Tibial artery (tissue), 4 donors: ENCODE measurements around the gene FNTB.

Experiments
- DNase-seq, 2 donors: peaks; one replicate each; pipeline ENCODE4 v3.0.0-alpha.2; 2019
- H3K27ac ChIP-seq, 2 donors: fragments of 200-600 bp; sonication (generic) in 1 of 2; 1 replicate in 1 of 2; 2 replicates in 1 of 2; pipeline ENCODE4 v1.5.1; 2018 to 2019; ENCODE audit warnings: mild to moderate bottlenecking in 1 of 2
- H3K27me3 ChIP-seq, 2 donors: fragments of 200-600 bp; sonication (generic) in 1 of 2; one replicate each; pipeline versions ENCODE4 v1.5.1 to v1.6.0; 2016 to 2019
- H3K36me3 ChIP-seq, 3 donors: fragments of 200-600 bp; sonication (generic) in 2 of 3; one replicate each; pipeline ENCODE4 v1.5.1; 2016 to 2019; ENCODE audit warnings: mild to moderate bottlenecking in 2 of 3
- H3K4me1 ChIP-seq, 4 donors: fragments of 200-600 bp; sonication (generic) in 2 of 4; 1 replicate in 3 of 4; 2 replicates in 1 of 4; pipeline ENCODE4 v1.5.1; 2016 to 2019
- H3K4me3 ChIP-seq, 2 donors: fragments of 200-600 bp; sonication (generic) in 1 of 2; 1 replicate in 1 of 2; 2 replicates in 1 of 2; pipeline ENCODE4 v1.5.1; 2018 to 2019; ENCODE audit warnings: mild to moderate bottlenecking in 2 of 2
- H3K9me3 ChIP-seq, 3 donors: fragments of 200-600 bp; sonication (generic) in 1 of 3; one replicate each; pipeline ENCODE4 v1.5.1; 2016 to 2019
- intact Hi-C: fragments of 100-400 bp; cut with DNase I; formaldehyde crosslinking; loops from one replicate; pipeline ENCODE4 v1.15.0; 2023; ENCODE audit warnings: low total_unique reads
- TF ChIP-seq, protein P1 (sequence below), 2 experiments: fragments of 200-600 bp in 1 of 2; fragments of 450-650 bp in 1 of 2; IDR thresholded peaks; one replicate each; pipeline ENCODE4 v1.5.1; 2017 to 2019; ENCODE audit warnings: antibody characterized with exemption in 2 of 2, mild to moderate bottlenecking in 1 of 2, moderate library complexity in 1 of 2

The FNTB gene

DNA sequence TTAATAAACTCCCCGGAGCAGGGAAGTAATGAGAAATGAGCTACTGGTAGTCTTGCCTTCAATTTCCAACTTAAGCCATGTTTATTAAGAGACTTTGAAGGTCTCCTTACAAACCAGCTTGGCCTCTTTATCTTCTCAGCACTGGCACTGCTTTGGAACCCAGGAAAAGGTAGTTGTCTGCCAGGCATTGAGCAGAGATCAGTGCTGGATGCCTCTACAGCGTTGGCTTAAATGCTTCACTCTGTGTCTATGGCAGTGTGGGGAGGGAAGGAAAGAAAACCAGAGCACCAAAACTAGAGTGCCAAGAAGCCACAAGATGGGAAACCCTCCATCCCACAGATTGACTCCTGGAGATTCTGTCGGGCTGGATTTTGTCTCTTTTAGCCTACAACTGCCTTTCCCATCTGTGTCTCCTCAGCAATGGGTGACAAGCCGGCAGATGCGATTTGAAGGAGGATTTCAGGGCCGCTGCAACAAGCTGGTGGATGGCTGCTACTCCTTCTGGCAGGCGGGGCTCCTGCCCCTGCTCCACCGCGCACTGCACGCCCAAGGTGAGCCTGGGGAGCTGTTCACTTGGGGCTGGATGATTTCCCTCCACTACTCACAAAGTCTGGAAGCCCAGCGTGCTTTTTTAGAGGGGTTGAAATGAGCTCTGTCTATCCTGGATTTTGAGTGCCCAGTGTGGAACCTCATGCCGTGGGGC is 57.3 kb downstream of the FNTB start:
- Histone ChIP-seq H3K27me3 (no peaks in the 10 kb centered on the region), H3K4me3 (no peak overlapping the region), H3K4me1 (no peaks in the 10 kb centered on the region), H3K9me3 (no peaks in the 10 kb centered on the region), H3K36me3 (peaks cover 8 to 66% (median 42%) of the 10 kb centered on the region in 3 donors), H3K27ac (no peak overlapping the region)
- intact Hi-C loops, result no loop called here
- TF ChIP-seq, protein P1, sequence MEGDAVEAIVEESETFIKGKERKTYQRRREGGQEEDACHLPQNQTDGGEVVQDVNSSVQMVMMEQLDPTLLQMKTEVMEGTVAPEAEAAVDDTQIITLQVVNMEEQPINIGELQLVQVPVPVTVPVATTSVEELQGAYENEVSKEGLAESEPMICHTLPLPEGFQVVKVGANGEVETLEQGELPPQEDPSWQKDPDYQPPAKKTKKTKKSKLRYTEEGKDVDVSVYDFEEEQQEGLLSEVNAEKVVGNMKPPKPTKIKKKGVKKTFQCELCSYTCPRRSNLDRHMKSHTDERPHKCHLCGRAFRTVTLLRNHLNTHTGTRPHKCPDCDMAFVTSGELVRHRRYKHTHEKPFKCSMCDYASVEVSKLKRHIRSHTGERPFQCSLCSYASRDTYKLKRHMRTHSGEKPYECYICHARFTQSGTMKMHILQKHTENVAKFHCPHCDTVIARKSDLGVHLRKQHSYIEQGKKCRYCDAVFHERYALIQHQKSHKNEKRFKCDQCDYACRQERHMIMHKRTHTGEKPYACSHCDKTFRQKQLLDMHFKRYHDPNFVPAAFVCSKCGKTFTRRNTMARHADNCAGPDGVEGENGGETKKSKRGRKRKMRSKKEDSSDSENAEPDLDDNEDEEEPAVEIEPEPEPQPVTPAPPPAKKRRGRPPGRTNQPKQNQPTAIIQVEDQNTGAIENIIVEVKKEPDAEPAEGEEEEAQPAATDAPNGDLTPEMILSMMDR (IDR thresholded peaks at IDR 0.05), result no peak
- DNase-seq, result no peak

DNA sequence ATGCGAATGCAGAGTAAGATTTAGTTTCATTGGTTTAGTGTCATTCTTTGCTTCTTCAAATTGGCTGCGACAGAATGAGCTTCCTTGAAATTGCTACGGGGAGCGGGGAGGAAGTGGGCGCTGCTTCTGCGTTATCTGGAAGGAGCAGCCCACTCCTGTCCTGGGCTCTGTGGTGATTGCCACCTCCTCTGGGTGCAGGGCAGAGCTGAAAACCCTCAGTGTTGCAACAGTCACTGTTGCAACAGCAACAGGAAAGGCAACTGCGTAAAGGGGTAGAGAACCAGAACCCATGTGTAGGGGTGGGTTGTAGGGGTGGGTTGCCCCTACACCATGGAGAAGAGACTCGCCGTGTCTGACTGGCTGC is 57.9 kb downstream of the FNTB start:
- peak in 1 of 2 donors; percentile 69 for DNase-seq
- TF ChIP-seq, protein P1 (IDR thresholded peaks at IDR 0.05), result no peak
- no peak overlapping the region for H3K4me3 ChIP-seq
- peaks cover 8 to 66% (median 42%) of the 10 kb centered on the region in 3 donors for H3K36me3 ChIP-seq
- no peaks in the 10 kb centered on the region for H3K4me1 ChIP-seq
- no peaks in the 10 kb centered on the region for H3K9me3 ChIP-seq
- no peak overlapping the region for H3K27ac ChIP-seq
- intact Hi-C loops, result no loop called here
- no peaks in the 10 kb centered on the region for H3K27me3 ChIP-seq

DNA sequence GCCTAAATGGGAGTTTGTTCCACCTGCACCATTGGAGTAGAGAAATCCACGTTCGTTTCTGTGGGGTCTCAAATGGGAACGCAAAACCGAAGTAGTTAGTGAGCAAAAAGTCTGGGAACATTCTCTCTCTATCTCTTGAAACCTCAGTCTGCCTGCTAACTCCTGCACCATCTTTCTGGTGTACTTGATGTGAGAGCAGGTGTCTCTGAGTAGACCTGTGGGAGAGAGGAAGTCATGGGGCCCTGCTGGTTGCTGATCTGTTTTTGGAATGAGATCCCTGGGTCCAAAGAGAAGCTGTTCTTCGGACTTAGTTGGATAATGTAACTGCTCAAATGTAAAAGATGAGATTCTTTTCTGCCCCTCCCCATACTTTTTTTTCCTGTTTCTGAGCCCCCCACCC is 58.3 kb downstream of the FNTB start:
- no peak for DNase-seq
- TF ChIP-seq, protein P1 (IDR thresholded peaks at IDR 0.05), result no peak
- no peaks in the 10 kb centered on the region for H3K27me3 ChIP-seq
- H3K4me1 ChIP-seq, result no peaks in the 10 kb centered on the region
- H3K4me3 ChIP-seq, result no peak overlapping the region
- no peak overlapping the region for H3K27ac ChIP-seq
- intact Hi-C loops, result no loop called here
- no peaks in the 10 kb centered on the region for H3K9me3 ChIP-seq
- peaks cover 8 to 66% (median 42%) of the 10 kb centered on the region in 3 donors for H3K36me3 ChIP-seq

DNA sequence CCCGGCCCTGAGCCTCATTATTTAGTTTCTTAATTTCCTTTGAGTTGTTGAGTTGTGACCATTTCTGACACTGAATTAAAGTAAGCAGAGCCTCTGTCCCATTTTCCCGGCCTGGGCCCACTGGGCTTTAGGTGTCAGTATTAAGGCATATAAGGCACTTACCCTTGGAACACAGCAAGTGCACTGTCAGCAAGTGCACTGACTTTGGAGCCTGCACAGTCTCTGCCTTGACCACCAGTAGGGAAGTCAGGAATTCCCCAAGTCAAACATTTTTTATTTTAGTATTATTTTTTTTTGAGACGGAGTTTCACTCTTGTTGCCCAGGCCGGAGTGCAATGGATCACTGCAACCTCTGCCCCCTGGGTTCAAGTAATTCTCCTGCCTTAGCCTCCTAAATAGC is 59.0 kb downstream of the FNTB start:
- Histone ChIP-seq H3K4me3 (no peak overlapping the region), H3K4me1 (no peaks in the 10 kb centered on the region), H3K9me3 (no peaks in the 10 kb centered on the region), H3K36me3 (peaks cover 8 to 63% (median 40%) of the 10 kb centered on the region in 3 donors), H3K27me3 (no peaks in the 10 kb centered on the region), H3K27ac (no peak overlapping the region)
- intact Hi-C loops, result no loop called here
- no peak for DNase-seq
- TF ChIP-seq, protein P1 (IDR thresholded peaks at IDR 0.05), result no peak

DNA sequence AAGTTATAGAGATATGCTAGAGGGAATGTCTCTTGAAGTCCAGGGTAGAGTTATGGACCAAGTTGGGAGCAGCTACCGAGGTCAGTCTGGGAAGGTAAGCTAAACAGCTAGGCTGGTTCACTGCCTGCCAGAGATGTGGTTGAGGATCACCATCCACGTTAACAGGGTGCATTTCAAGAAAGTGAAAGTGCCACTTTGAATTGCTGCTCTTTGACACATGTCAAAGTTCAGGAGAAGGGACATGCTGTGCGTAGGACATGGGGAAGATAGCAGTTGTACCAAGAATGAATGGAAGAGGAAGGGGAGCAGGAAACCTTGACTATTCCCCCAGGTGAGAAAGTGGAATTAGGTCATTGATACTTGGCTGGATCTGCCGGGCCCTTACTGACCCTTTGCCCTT is 66.1 kb downstream of the FNTB start:
- Histone ChIP-seq H3K4me3 (no peak overlapping the region), H3K27me3 (no peaks in the 10 kb centered on the region), H3K4me1 (no peaks in the 10 kb centered on the region), H3K27ac (no peak overlapping the region), H3K36me3 (peaks cover 0 to 48% (median 16%) of the 10 kb centered on the region in 3 donors), H3K9me3 (no peaks in the 10 kb centered on the region)
- TF ChIP-seq, protein P1 (IDR thresholded peaks at IDR 0.05), result no peak
- no peak for DNase-seq
- intact Hi-C loops, result no loop called here
